HG02840 (cell line): ENCODE data around the gene COX6A2.

Experiments used
- ATAC-seq: cut with Tn5 transposase; IDR thresholded peaks from one replicate; pipeline ENCODE4 v1.9.1; 2021; ENCODE audit warnings: mild to moderate bottlenecking, moderate library complexity, moderate number of reproducible peaks; ENCODE audit not compliant: unreplicated experiment, low FRiP score

COX6A2 gene

DNA sequence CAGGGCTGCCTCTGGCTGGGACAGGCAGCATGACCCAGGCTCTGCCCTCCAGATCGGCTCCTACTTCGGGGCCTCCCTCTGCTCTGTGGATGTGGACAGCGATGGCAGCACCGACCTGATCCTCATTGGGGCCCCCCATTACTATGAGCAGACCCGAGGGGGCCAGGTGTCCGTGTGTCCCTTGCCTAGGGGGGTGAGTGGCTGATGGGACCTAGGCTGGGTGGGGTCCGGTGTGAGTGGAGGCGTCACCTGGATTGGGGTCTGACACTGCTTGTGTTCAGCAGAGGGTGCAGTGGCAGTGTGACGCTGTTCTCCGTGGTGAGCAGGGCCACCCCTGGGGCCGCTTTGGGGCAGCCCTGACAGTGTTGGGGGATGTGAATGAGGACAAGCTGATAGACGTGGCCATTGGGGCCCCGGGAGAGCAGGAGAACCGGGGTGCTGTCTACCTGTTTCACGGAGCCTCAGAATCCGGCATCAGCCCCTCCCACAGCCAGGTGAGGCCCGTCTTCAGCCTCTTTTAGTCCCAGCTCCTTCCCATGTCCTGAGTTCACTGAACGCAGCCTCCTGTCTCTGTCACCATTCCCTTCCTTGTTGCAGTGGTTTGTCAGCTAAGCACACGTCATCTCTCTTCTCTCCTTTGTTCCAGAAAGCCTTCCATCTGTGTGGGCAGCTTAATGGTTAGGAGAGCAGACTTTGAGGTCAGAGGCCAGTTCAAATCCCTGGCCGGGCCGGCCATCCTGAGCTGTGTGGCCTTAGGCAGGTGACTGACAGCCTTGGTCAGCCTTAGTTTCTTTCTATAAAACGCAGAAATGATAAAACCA lies 16.9 kb downstream of the COX6A2 start:
- no peak for ATAC-seq

DNA sequence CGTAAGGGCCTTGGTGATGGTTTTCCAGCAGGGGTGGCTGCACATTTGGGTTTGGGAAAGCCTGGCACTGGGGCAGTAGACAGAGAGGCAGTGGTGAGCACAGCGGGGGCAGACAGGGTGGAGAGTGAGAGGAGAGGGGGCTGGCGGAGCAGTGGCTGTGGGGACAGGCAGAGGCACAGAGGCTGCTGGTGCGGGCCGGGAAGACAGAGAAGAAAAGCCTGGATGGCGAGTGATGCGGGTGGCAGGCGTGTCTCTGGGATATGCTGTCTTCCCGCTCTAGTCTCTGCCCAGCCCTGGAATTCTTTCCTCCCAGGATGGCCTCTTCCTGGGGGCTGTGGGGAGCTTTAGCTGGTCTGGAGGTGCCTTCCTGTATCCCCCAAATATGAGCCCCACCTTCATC lies 18.1 kb downstream of the COX6A2 start:
- no peak for ATAC-seq

DNA sequence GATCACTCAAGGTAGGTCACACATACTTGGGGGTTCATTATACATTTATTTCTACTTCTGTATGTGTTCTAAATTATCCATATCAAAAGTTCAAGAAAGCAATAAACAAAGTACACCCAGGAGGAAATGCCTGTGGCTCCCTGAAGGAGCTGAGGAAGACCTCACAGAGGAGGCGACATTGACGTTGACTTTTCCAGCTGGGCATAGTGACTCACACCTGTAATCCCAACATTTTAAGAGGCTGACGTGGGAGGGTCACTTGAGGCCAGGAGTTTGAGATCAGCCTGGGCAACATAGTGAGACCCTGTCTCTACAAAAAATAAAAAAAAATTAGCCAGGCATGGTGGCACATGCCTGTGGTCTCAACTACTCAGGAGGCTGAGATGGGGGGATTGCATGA lies 18.7 kb downstream of the COX6A2 start:
- ATAC-seq = no peak

DNA sequence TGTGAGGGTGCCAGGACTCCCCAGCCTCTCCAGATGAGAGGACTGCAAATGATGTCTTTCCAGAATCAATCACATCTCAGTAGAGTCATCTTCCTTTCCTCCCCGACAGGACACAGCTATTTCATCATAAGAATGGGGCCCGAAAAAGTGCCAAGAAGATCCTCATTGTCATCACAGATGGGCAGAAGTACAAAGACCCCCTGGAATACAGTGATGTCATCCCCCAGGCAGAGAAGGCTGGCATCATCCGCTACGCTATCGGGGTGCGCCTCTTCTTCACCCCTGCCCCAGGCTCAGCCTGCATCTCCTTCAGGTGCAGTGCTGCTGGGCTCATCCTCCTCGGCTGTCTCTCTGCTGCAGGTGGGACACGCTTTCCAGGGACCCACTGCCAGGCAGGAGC lies 20.8 kb downstream of the COX6A2 start:
- no peak for ATAC-seq

DNA sequence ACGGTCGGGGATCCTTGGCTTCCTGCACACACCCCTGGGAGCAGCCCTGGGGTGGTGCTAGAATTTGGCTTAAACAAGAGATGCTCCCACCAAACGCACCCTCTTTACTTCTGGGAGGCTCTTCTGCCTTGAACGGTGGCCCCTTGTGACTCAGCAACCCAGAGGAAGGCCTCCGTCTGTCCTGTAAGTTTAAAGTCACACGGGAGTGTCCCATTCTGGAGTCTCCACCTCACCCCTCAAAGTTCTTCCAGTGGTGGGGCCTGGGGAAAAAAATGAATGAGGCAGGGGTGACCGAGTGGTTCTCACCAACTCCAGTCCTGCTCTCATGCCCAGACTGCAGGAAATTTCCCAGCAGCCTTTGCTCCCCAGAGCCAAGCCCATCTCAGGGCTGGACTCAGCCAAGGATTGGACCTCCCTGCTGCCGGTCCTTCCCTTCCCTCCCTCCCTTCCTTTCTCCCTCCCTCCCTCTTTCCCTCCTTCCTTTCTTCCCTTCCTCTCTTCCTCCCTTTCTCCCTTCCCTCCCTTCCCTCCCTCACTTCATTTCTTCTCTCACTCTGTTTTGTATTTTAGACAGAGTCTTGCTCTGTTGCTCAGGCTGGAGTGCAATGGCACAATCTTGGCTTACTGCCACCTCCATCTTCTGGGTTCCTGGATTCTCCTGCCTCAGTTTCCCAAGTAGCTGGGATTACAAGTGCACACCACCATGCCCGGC lies 23.7 kb downstream of the COX6A2 start:
- ATAC-seq = no peak

DNA sequence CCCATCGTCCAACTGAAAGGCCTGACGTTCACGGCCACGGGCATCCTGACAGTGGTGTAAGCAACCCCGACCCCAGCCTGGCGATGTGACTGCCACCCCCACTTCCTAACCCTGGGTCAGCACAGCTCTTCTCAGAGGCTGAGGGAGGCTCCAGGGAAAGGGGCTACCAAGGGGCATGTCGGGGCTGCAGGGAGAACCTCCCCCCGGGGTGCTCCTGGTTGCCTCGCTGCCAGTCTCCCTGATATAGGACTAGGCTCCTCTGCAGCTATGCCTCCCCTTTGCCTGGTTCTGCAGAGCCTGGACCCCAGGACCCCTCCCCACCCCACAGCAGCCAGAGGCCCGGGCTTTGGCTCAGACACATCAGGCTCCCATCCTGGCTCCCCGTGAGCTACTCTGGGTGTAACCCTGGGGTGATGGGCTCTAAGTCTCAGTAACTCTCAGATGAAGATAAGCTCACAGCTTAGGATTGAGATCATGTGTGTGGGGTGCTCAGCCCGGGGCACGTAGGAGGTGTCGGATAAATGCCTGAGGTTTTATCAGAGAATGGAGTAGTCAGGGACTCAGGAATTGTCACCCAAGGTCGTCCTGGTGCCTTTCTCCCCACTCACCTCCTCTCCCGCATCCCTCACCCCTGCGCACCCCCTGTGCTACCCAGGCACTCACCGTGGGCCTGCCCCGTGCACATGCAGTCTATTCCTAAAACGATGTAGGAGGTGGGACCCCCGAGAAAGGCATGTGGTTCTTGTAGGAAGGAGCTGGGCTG lies 24.4 kb downstream of the COX6A2 start:
- ATAC-seq = no peak

DNA sequence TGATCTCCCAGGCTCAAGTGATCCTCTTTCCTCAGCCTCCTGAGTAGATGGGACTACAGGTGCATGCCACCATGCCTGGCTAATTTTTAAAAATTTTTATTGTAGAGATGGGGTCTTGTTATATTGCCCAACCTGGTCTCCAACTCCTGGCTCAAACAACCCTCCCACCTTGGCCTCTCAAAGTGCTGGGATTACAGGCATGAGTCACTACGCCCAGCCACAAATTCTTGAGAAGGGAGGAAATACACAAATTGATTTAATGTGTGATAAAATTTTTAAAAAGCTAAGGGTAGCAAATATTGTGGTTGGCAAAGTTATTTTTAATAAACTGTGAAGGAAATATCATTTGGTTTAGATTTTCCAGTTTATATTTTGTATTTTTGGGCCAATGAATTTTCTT lies 25.5 kb downstream of the COX6A2 start:
- no peak for ATAC-seq

DNA sequence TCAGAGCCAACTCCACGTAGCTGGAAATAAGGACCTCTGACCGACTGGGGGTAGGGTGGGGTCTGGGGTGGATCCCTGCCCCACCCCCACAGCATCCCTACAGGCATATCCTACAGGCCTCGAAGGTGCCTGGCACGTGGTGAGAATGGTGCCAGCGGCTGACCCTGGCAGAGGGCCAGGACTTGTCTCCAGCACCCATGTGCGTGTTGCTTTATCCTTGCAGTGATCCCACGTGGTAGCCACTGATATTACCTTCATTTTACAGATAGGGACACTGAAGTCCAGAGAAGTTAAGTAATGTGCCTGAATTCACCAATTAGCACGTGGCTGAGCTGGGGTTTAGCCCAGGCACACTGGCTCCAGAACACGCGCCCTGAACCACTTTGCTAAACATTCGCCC lies 26.7 kb downstream of the COX6A2 start:
- no peak for ATAC-seq

DNA sequence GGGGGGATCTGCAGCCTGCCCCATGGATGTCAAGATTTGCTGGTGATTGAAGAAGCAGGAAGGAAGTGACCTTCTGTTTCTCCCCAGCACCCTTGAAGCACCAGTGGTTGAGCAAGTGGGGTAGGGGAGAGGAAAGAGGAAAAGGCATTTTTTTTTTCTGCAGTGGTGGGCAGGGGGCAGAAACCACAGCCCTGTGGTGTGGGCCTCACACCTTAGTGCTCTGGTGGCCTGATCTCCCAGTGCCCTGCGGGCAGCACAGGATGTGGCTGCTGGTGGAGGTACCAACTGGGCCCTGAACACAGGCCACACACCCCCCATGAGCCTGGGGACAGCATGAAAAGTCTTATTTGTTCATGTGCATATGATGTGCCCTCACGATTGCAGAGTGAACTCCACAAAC lies 28.0 kb downstream of the COX6A2 start:
- no peak for ATAC-seq

DNA sequence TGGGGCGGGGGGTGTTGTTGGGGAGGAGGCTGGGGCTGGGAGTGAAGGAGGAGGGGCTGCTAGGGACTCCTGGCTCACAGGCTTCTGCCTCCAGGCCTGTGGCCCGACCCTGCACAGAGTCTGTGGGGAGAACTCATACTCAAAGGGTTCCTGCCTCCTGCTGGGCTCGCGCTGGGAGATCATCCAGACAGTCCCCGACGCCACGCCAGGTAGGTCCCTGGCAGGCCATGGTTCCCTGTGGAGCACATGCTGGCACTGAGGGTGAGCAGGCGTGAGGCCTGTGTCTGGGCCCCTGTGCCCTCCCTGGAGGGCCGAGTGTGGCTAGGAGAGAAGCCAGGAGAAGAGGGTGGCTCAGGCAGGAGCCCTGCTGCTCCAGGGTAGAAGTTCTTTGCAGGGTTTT lies 30.5 kb downstream of the COX6A2 start:
- ATAC-seq = no peak

DNA sequence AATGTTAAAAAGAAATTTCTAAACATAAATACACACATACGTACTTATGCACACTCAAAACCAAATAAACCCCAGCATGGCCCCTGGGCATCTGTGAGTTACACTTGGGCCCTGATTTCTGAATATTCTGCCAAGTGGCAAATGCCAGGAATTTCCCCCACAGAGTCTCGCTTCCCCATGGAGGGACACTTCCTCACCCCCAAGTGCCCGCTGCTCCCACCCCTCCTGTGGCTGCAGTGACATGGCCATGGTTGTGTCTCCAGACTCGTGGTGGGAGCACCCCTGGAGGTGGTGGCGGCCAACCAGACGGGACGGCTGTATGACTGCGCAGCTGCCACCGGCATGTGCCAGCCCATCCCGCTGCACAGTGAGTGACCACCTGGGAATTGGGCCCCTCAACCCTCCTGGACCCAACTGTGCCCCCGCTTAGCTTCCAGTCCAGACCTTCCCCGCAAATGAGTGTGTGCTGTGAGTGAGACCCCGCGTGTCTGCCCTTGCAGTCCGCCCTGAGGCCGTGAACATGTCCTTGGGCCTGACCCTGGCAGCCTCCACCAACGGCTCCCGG lies 31.0 kb downstream of the COX6A2 start:
- ATAC-seq = no peak

DNA sequence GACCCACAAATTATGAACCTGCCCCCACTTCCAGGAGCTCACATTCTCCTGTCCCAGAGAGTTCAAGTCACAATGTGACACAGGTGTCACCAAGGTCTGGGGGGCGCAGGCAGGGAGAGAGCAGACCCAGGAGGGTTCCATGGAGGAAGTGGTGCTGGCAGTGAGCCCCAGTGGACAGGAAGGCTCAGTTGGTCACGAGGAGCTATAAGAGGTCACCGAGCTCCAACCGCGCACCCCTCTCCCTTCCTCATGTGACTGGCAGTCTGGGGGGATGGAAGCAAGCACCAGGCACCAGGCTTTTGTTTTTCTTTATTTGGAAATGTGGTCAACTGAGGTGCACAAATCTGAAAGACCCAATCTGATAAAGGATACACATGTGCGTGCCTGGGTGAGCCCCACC lies 32.5 kb downstream of the COX6A2 start:
- no peak for ATAC-seq

DNA sequence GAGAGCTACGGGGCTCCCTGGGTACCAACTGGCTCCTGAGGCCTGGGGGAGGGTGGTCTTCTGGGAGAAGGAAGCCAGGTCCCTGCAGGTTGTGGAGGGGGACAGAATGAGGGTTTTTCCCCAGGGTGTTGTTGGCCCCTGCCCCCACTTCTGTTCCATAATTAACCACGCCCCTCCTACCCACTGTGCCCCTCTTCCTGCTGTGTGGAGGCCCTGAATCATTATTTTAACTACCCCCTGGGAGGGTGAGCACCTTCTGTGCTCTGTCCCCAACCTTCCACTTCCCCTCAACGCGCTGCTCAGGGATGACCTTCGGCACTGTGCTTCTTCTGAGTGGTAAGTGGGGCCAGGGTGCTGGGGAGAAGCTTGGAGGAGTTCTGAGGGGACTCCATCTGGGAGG lies 35.1 kb downstream of the COX6A2 start, which contains the start of gene ITGAD:
Gene ITGAD (plus strand): TSS at position 280 of the 400 bp plus-strand sequence. CDS start 26 bp downstream, at position 306.
- no peak for ATAC-seq

DNA sequence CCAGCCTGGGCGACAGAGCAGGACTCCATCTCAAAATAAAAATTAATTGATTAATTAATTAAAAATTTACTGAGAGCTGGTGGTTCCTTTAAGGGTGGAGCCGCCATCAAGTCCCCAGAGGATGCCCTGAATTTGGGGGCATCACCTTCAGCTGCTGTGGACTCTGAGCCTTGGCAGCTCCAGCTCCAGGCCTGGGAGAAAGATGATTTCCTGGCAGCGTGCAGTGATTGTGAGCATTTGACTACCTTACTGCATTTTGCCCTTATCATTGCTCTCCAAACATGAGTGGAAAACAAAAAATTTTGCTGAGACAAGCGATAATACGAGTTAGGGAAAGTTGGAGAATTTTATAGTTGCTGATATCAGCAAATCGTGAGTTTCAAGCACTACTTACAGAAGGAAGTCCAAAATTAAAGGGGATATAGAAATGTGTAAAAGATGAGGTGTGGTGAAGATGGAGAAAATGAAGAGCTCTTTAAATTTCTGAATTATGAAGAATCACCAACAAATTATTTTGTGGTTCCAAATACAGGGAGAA lies 37.6 kb downstream of the COX6A2 start:
- no peak for ATAC-seq

DNA sequence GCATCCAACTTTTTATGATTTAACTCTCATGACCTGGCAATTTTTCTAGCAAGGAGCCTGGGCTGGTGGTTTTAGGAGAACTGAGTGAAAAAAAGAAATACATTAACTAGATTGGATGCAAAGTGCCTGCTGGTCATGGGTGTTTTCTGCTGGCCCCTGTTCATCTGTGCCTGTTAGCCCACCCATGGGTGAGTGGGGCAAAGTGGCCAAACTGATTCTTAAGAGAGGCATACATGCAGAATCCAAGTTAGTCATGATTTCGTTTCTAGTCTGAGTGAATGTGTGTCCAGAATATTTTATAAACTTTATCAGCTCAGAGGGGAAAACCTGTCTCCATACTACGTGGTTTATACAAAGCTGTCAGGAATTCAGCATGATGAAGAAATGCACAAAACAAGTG lies 39.6 kb downstream of the COX6A2 start:
- ATAC-seq = no peak

DNA sequence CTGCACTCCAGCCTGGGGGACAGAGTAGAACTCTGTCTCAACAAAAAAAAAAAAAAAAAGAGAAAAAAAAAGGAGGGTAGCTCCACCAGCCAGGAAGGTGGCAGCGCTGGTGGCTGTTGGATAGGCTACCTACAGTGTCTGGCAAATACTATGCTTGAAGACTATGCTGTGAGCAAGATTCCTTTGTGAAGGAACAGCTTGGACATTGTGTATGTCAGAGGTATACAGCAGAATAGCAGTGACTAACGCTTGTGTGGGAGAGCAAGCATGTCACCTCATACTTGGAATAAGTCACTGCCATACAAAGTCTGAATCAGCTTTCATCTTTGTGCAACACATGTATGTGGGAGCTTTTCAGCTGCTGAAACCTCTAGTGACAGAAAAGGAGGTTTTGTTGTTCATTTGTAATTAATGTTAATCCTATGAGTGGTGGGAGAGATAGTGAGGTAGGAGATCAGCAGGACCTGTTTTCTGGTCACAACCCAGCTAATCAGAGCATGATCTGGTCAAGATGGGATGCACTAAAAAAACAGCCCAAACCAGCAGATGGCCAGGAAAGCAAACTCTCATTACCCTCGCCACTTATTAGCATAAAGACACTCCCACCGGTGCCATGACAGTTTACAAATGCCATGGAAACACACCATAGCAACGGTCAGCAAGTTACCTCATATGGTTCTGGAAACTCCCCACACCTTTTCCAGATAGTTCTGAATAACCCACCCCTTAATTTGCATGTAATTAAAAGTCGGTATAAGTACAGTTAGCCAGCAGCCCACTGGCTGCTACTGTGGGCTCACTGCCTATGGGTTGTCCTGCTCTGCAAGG lies 41.8 kb downstream of the COX6A2 start:
- ATAC-seq = no peak

DNA sequence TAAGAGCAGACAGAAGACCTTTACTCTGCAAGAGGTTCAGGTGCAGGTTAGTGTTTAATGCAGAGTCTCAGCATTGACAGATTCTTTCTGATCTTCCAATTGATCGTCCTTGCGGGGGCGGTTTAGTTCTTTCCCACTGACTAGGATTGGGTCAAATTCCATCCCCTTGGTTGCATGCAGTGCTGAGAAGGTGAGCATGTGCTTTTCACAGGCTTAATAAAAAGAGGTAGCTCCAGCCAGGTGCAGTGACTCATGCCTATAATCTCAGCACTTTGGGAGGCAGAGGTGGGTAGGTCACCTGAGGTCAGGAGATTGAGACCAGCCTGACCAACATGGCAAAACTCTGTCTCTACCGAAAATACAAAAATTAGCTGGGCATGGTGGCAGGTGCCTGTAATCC lies 42.5 kb downstream of the COX6A2 start:
- ATAC-seq = no peak

DNA sequence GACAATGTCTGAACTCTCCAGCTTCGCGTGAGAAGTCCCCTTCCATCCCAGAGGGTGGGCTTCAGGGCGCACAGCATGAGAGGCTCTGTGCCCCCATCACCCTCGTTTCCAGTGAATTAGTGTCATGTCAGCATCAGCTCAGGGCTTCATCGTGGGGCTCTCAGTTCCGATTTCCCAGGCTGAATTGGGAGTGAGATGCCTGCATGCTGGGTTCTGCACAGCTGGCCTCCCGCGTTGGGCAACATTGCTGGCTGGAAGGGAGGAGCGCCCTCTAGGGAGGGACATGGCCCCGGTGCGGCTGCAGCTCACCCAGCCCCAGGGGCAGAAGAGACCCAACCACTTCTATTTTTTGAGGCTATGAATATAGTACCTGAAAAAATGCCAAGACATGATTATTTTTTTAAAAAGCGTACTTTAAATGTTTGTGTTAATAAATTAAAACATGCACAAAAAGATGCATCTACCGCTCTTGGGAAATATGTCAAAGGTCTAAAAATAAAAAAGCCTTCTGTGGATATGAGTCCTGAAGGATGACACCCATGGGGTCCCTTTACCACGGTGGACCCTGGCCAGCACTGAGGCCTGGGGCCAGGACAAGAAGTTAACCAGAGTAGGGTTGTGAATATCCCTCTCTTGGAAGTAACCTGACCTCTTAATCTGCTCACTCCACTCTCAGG lies 45.5 kb downstream of the COX6A2 start:
- ATAC-seq = no peak

DNA sequence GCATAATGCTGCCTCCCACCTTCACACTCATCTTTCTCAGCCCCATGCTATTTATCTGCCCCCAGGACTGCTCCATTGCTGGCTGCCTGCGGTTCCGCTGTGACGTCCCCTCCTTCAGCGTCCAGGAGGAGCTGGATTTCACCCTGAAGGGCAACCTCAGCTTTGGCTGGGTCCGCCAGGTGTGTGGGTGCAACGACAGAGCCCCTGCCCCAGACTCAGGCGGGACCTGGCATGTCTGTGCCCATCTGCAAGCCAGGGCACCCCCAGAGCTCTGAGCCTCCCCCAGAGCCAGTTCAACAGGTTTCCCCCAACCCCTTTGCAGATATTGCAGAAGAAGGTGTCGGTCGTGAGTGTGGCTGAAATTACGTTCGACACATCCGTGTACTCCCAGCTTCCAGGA lies 48.0 kb downstream of the COX6A2 start:
- ATAC-seq = no peak
